ENCODE results near the gene AGPAT3.

- TF ChIP-seq CTCF (IDR thresholded peaks at IDR 0.05): no peak
- TF ChIP-seq POLR2A (IDR thresholded peaks at IDR 0.05): no peak
These were observed 92.8 kb downstream of the AGPAT3 start for GRCh38 chr21:43957611-43958362.

Data from right lobe of liver (tissue), 4 donors.